ENCODE data around the gene EGLN1.

The EGLN1 gene

DNA sequence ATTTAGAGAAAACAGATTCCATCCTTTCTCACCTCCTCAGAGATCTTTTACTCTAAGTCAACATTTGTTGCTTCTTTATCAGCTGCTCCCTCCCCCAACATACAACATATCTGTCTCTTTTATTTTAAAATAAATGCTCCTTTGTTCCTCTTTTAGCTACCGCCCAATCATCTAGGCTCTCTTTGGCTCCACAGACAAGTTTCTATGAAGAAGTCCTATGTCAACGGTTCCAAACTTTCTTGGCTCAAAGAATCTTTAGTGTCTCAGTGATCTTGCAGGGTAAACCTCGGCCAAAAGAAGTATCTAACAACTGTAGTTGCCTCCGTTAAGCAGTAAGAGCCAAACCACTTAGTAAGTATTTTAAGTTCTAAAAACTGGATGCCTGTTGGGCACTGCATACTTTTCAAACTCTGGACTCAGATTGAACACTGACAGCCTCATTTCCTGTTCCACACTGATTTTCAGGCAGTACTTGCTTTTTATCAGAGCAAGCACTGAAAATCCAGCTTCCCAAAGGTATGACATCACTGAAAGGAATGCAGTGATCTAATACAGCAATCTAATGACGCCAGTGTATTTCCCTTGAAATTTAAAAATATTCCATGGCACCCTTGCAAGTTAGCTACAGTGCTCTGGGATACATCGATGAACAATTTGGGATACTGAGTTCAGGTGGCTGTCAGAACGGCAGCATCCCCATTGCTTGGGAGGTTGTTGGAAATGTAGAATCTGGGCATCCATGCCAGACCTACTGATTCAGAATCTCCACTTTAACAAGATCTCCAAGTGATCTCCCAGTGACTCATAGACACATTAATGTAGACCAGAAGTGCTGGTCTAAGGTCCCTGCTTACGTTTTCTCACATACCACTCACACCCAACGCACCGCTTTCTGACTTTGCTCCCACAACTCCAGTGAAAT is 26.8 kb downstream of the EGLN1 start:
- DNase-seq: no peak

DNA sequence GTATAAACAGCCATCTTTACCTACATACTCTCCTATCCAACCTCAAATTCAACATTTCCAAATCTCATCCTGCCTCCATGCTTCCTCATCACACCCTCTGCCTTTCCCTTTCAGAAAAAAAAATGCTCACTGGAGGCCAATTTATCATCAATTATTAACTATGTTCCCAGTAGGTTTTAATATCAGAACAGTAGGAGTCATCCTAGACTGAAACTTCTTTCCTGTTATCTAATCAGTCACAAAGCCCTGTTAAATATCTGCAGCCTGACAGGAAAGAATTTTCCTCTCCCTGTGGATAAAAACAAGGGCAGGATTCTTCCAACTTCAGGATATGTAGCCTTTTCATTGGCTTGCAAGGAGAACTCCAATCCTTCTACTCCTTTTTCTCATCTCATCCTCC is 28.4 kb downstream of the EGLN1 start:
- no peak for DNase-seq

- no peak for DNase-seq
These were observed 29.5 kb downstream of the EGLN1 start for GRCh38 chr1:231392389-231393131.

- DNase-seq: no peak
These were observed 32.0 kb downstream of the EGLN1 start for GRCh38 chr1:231390071-231390470.

- DNase-seq: no peak
These were observed 34.1 kb downstream of the EGLN1 start for GRCh38 chr1:231387770-231388669.

DNA sequence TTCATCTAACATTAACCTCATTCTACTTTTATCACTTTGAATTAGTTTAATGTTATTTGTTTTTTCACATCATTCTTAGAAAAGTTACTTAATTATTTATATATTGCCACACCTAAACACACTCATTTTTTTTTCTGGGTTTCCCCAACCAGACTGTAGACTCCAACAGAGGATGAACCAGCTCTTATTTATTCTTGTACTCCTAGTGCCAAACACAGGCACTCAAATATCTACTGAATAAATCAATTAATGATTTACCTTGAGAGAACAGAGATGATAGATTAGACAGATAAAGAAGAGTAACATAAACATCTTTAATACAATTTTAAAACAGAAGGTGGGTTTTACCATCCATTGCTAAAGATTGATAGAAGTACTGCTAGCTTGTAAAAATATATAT is 35.6 kb downstream of the EGLN1 start:
- no peak for DNase-seq

DNA sequence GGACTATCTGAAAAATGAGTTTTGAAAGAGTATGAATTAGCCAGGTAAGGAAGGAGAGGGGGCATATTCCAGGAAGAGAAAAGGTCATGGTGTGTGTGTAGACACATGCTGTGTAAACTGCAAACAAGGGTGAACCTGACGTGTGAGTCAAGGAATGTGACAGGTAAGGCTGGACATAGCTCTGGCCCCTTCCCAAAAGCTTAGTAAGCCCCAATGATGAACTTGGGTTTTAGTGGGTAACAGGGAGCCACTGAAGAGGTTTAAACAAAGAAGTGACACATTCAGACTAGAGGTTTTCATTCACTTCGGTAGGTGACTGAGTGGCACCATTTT is 36.7 kb downstream of the EGLN1 start:
- DNase-seq: no peak

GRCh38 chr1:231384696-231385415 is 37.2 kb downstream of the EGLN1 start:
- DNase-seq: no peak

DNA sequence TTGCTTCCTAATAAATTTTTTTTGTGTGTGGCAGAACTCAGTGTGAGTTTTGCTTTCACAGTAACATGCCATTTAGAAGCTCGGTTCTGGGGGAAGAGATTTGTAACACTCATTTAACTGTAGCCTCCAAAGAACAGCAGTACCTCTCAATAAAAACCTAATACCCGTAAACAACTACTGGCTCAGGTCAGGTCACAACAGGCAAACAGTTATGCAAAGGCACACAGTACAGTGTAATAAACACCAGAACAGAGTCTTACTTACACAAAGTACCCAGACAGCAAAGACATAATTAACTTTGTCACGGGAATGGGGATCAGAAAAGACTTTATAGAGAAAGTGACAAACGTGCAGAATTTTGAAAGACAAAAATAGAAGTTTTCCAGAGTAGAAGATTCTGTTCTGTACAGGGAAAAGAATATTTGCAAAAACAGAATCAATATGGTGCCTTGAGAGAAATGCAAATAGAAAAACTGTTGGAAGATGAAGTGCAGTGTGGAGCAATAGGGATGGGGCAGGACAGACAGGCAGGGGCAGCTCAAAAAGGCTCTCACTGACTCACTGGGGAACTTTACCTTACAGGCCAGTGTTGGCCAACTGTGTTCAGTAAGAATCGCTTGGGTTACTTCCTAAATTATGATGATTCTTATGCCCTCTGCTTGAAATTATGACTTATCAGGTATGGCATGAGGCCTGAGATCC is 38.8 kb downstream of the EGLN1 start:
- DNase-seq: peak in 1 of 2 experiments; percentile 10

DNA sequence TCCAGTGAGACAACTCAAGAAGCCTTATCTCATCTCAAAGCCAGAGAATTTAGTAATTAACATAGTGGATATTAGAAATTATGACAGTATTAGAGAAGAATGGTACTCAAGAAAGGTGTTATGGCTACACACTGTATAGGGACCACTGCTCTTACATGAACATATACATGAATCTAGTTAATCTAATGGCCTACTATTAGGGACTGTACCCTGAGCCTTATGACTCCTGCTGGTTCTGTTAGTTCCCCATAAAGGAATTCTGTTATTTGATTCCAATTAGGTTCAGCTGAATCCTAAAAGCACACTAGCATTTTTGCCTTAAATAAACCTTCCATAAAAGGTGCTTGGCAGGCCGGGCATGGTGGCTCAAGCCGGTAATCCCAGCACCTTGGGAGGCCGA is 39.7 kb downstream of the EGLN1 start:
- DNase-seq: no peak

DNA sequence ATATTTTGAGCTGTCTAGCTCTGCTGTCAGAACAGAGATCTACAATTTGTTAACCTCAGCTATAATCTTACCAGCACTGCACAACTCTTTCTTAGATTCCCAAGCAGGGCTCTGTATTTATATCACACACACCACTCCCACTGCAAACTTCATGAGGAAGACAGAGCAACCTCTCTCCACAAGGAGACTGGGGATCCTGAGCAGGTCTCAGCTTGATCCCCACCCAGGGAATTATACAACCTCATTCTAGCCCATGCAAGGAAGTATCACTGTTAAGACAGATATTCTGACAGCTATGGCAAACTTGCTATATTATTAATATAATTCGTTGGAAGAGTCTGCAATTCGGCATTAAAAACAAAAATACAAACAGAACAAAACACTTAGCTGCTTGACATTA is 40.4 kb downstream of the EGLN1 start:
- DNase-seq: no peak

DNA sequence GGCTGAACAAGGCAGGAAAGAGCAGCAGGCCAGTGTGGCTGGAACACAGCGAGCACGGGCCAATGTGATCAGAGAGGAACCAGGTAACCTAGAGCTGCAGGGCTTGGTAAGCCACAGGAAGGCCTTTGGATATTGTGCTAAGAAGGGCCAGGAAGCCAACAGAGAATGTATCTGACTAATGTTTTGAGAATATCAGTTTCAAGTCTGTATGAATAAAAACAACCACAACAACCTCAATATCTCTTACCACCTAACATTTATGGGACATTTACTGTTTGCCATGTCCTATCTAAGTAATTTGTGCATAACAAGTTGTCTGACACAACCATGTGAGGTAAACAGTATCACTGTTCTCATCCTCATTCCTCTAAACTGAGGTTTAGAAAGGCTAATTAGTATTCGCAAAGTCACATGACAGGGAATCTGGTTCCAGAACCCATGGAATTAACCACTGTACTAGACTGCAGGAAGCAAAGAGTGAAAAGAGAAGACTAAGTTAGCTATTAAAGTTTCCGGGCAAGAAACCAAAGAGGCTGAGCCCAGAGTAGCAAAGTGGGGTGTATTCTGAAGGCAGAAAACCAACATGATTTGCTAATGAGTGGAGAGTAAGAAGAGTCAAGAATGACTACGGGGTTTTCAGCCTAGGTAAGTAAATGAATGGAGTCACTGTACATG is 45.1 kb downstream of the EGLN1 start:
- DNase-seq: no peak

DNA sequence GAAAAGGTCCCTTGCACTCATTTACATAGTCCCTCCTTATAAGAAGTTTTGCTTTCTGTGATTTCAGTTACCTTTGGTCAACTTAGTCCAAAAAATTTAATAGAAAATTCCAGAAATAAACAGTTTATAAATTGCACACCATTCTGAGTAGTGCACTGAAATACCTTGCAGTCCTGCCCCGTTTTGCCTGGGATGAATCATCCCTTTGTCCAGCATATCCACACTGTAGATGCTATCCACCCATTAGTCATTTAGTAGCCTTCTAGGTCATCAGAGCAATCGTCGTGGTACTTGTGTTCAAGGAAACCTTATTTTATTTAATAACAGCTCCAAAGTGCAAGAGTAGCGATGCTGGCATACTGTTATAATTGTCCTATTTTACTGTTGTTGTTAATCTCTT is 46.0 kb downstream of the EGLN1 start:
- DNase-seq: no peak

DNA sequence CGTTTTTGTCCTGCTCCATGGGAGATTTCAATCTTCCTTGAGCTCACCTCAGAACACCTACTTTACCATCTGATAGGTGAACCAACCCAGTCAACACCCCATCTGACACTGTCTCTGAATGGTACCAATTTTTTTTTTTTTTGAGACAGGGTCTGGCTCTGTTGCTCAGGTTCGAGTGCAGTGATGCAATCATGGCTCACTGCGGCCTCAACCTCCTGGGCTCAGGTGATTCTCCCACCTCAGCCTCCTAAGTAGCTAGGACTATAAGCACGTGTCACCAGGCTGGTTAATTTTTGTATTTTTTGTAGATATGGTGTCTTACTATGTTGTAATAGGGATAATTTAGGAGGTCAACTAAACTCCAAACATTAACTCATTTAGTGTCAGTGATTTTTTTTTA is 47.7 kb downstream of the EGLN1 start:
- no peak for DNase-seq

DNA sequence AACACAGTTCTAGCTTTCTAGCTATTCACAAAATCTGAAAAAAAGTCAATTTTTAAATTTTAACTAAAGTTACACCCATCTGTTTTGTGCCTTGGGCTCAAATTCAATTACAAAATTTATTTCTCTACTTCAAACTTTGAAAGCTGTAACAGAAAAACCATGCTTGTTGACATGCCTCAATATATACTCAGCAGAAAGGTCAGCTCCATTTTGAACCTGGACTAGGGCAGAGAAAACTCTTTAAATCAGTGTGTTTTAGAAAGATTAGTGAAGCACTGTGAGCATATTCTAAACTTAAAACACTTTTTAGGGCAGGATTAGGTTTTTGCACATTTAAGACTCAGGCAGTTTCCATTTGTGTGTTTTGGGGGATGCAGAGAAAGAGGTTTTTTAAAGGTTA is 49.6 kb downstream of the EGLN1 start:
- no peak for DNase-seq

GRCh38 chr1:231369282-231369681 is 52.8 kb downstream of the EGLN1 start:
- no peak for DNase-seq

GRCh38 chr1:231364192-231364591 is 57.9 kb downstream of the EGLN1 start:
- DNase-seq: no peak

DNA sequence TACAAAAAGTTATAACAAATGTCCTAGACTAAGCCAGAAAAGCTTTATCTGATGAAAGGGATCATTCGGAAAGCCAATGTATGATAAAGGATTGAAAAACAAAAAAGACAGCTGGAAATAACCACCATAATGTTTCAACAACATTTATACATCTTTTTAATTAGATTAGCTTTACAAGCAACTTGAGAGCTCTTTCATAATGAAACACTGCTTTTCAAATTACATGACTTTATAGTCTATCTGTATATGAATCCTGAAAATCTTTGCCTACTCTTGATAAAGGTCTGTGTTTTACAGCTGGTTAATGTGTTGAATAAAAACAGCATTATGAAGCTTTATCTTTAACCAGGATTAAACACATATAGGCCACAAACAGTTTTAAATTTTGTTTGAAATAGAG is 58.5 kb downstream of the EGLN1 start:
- no peak for DNase-seq

DNA sequence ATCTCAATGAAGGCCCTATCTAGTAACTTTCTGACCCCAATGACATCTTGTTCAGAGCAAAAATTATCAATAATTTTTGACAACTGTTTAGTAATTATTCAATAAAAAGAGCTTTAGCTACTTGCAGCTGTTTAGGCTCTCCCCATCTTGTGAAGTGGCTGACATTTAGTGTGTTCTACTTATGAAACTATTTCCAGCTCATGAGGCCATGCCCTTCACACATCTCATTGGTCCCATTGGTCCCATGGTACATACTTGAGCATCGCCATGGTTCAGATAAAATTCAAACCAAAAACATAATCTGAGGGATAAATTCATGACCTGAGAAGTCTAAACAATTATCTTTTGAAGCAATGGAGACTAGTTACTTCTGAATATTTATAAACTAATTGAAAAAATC is 59.8 kb downstream of the EGLN1 start:
- no peak for DNase-seq

DNA sequence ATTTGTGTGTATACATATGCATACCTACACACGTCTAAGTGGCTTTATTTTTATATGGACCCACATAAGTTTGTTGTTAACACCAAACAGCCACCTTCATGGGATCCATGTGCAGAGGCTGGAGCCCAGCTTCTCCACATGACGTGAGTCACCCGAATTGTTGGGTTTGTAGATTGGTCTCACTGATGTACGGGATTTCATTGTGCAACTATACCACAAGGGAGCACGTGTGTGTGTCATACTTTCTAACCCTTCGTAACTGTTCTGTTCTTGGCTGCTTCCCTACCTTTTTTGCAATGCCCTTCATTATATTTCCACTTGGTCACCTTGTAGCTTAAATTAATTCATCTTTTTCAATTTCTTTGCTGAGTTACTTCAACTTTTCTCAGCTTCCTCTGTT is 63.0 kb downstream of the EGLN1 start:
- no peak for DNase-seq

- peak in 1 of 2 experiments; percentile 45 for DNase-seq
These were observed 64.2 kb downstream of the EGLN1 start for GRCh38 chr1:231357831-231358354.

All from NCI-H526 (cell line).